Measurements from ENCODE around the gene GOLGA6C.
"Not testable (repeated sequence)": the region's sequence is repeated elsewhere in the genome, so short reads cannot be mapped to it uniquely, and the experiment has no call there.

Gene GOLGA6C

GRCh38 chr15:75258034-75258433 lies at the start of gene GOLGA6C:
Gene GOLGA6C (plus strand): TSS chr15:75258334. CDS start chr15:75258599, 265 bp downstream.
- DNase-seq (ENCODE audit: low read depth in 2 of 3, low spot score in 2 of 3), result not testable (repeated sequence)

DNA sequence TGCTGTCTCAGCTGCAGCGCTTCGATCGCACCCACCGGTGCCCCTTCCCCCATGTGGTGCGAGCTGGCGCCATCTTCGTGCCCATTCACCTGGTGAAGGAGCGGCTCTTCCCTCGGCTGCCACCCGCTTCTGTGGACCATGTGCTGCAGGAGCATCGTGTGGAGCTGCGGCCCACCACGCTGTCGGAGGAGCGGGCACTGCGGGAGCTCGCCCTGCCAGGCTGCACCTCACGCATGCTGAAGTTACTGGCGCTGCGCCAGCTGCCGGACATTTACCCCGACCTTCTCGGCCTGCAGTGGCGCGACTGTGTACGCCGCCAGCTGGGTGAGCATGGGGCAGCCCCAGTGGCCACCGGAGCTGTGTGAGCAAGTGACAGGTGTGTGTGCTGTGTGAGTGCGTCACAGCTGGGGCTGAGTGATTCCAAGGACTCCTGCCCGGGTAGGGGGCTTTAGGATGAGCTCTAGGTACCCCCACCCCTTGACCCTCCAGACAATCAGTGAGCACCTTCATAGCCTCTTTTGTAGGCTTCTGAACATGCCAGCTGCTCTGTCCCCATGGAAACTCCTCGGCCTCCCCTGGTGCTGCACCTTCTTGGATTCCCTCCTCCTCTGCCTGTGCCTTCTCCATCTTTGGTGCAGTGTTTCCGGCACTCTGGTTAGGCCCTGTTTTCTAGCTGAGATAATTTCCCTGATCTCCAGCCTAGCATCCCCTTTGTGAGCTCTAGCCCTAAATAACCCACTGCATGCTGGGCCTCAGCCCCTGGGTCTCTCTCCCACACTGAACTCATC lies 49.4 kb upstream of the GOLGA6C start:
- no peak for DNase-seq (ENCODE audit: low read depth in 2 of 3, low spot score in 2 of 3)

- DNase-seq (ENCODE audit: low read depth in 2 of 3, low spot score in 2 of 3), result no peak
These were observed 48.9 kb upstream of the GOLGA6C start for GRCh38 chr15:75209289-75209676.

- no peak for DNase-seq (ENCODE audit: low read depth in 2 of 3, low spot score in 2 of 3)
These were observed 47.3 kb upstream of the GOLGA6C start for GRCh38 chr15:75210811-75211230.

DNA sequence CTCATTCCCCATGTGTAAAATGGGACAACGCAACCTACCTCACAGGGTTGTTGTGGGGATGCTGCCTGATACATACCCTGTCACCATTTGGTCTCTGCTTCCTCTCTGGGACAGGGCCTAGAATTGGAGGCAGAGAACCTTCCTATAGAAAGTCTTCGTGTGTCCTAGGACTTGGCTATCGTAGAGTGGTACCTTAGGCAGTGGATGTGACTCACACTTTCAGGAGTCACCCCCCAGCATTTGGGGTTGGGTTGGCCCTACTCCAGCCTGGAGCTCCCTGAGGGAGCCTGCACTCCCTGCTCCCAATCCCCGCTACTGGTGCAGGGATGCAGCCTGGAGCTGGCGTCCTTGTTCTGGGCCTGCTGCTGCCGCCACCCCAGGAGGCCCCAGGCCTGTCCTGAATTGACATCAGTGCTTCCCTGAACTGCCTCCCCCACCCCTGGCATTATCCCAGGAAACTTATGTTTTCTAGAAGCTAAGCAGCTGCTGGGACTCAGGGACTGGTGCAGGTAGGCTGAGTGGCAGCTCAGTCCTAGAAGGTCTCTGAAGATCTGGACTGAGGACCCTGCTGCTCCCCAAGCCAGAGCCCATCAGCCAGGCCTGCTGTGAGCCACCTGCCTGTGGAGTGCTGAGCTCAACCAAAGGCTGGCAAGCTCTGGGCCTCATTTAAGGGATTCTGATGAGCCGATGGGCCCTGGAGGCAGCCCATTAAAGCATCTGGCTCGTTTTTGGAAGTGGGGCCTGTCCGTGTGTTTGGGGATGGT lies 46.5 kb upstream of the GOLGA6C start:
- DNase-seq (ENCODE audit: low read depth in 2 of 3, low spot score in 2 of 3), result no peak

- DNase-seq (ENCODE audit: low read depth in 2 of 3, low spot score in 2 of 3), result no peak
These were observed 45.8 kb upstream of the GOLGA6C start for GRCh38 chr15:75212200-75212858.

DNA sequence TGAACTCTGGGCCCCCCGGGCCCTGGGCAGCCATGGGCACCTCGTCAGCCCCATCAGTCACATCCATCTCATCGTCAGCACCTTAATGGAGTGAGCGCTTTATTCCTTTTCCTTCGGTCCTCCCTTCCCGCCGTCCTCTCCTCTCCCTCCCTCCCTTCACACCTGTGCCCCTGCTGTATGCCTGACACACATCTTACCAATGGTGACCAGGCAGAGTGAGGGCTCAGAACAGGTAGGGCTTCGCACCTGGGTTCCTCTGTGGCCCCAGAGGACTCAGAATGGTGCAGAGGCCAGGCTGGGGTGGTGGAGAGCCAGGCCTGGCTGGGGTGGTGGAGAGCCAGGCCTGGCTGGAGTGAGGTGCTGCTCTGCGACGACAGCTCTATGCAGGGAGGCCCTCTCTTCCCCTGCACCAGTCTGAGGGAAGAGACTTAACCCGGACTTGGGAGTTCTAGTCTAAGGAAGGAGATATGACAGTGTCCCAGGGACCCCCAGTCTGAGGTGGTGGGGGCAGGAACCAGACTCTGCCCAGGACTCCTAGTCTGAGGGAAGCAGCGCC lies 44.8 kb upstream of the GOLGA6C start:
- no peak for DNase-seq (ENCODE audit: low read depth in 2 of 3, low spot score in 2 of 3)

DNA sequence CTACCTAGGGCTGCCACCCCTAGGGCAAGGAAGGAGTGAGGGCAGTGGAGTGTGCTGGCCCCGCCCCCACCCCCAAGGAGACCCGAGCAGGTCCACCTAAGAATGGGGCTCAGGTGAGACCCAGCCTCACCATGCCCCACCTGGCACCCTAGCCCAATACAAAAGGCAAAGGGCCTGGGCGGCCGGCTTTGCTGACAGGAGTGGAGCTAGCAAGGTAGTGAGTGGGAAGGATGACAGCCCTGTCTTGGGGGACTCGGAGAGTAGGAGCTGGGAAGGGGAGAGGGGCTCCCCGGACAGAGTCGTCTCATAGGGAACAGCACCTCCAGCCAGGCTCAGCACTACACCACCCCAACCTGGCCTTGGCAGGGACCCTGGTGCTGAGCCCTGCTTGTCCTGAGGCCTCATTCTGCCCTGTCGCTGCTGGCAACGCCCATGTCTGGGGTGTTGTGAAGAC lies 44.3 kb upstream of the GOLGA6C start:
- DNase-seq (ENCODE audit: low read depth in 2 of 3, low spot score in 2 of 3), result no peak

DNA sequence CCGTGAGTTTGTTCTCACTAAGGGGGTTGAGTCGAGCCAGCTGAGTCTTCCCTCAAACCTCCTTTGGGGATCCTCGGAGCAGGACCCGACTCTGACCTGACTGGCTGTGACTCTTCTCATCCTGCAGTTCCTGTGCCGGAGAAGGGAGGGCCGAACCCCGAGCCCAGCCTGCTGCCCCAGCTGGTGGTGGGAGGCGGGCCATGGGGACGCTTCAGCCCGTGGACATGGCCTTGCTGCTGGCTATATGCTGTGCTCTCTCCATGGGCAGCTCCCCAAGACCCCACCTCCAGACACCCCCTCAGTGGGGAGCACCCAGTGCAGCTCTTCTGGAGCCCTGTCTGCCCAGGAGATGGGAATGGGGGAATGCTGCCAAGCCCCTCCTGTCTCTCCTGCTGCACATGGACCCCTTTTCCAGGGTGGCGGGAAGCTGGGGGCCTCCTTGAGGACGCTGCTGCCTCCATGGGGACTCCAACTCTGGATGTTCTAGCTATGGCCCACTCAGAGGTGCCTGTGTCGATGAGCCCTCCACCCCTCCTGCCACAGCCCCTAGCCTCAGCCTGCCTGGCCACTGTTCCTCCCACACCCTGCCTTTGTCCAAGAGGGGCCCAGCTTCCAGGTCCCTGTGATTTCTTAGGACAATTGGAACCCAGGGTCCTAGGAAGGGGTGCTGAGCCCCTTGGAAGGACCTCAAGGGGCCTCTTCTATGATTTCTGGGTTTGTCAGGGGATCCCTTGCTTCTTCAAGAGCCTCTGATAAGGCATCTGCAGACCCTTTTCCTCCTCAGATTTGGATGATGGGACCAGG lies 43.6 kb upstream of the GOLGA6C start:
- no peak for DNase-seq (ENCODE audit: low read depth in 2 of 3, low spot score in 2 of 3)

DNA sequence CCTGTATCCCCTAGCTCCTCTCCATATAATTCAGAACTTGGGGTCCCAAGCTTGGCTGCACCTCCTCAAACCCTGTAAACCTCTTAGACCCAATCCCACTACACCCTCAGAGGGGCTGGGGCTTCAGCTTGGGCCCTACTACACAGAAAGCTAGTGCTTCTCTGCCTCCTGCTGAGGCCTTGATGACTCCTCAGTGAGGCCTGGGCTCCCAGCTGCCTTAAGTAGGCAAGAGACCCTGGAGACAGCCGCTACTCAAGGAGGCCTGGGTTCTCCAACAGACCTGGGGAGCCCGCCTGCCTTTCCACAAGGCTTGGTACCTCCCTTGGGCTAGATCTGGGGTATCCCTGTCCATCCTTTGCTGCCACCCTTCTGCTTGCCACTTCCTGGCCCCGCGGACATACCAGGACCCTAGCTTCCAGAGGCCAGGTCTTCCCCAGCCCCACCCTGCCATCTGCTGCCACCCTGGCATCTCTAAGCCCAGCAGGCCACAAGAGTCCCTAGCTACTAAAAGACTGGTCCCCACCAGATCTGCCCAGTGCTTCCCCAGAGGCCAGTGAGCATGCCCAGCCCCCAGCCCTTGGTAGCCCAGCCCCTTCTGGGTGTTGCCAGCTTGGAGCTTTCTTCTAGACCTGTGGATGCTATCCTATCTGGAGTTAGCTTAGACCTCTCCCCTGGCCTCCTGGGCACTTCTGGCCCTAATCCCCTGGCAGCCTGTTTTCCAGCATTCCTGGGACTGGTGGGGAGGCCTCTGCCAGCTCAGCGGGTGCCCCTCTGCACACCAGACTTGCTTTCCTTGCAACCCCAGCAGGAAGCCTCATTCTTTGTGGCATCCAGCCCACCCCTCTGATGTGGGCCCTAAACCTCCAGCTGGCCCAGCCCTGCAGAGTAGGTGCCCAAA lies 42.8 kb upstream of the GOLGA6C start:
- no peak for DNase-seq (ENCODE audit: low read depth in 2 of 3, low spot score in 2 of 3)

DNA sequence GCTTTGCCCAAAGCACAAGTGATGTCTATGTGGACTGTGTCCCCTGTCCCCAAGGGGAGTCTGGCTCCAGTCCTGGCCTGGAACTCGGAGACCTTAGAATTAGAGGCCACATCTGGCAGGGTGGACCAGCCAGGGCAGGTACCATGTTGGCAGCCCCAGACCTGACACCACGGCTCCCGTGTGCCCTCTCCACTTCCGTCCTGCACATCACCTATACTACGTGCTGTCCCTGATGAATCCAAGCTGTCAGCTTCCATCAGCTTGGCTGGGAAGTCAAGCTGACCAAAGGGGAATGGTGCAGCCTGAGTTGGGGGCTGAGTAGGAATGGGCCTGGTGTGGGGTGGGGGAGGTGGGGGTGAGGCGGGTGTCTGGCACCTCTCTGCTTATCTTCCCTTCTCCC lies 41.1 kb upstream of the GOLGA6C start:
- no peak for DNase-seq (ENCODE audit: low read depth in 2 of 3, low spot score in 2 of 3)

DNA sequence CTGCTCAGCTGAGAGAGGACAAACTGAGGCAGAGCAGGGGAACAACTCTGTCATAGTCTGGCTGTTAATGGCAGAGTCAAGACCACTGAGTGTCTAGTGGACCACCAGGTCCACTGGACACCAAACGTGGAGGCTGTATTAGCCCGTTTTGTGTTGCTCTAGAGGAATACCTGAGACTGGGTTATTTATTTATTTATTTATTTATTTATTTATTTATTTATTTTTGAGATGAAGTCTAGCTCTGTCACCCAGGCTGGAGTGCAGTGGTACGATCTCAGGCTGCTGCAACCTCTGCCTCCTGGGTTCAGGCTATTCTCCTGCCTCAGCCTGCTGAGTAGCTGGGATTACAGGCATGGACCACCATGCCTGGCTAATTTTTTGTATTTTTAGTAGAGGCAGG lies 40.6 kb upstream of the GOLGA6C start:
- DNase-seq (ENCODE audit: low read depth in 2 of 3, low spot score in 2 of 3), result not testable (repeated sequence)

DNA sequence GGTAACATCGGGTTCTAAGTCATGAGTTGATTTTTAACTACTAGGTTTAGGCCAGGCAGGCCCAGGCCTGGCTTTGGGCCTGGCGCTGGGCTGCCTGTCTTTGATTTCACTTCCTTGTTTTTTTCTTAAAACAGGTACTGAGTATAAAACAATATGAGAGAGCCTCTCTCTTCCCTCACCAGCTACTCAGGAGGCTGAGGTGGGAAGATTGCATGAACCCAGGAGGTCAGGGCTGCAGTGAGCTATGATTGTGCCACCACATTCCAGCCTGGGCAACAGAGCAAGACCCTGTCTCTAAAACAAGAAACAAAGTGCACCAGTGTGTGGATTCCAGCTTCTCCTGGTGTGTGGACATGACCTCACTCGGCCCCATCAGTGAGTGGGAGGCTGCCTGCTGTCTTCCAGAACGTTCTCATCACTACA lies 38.6 kb upstream of the GOLGA6C start:
- DNase-seq (ENCODE audit: low read depth in 2 of 3, low spot score in 2 of 3), result not testable (repeated sequence)

GRCh38 chr15:75223688-75224087 lies 34.4 kb upstream of the GOLGA6C start:
- no peak for DNase-seq (ENCODE audit: low read depth in 2 of 3, low spot score in 2 of 3)

GRCh38 chr15:75224281-75224680 lies 33.9 kb upstream of the GOLGA6C start:
- DNase-seq (ENCODE audit: low read depth in 2 of 3, low spot score in 2 of 3), result no peak

GRCh38 chr15:75225102-75225836 lies 32.9 kb upstream of the GOLGA6C start:
- DNase-seq (ENCODE audit: low read depth in 2 of 3, low spot score in 2 of 3), result not testable (repeated sequence)

GRCh38 chr15:75225951-75226732 lies 32.0 kb upstream of the GOLGA6C start:
- DNase-seq (ENCODE audit: low read depth in 2 of 3, low spot score in 2 of 3), result no peak

GRCh38 chr15:75227112-75227511 lies 31.0 kb upstream of the GOLGA6C start:
- not testable (repeated sequence) for DNase-seq (ENCODE audit: low read depth in 2 of 3, low spot score in 2 of 3)
